SHP77 (cell line): ENCODE results near the gene VMP1.

ENCODE experiments used
- DNase-seq, 2 experiments: peaks; one replicate each; lab custom pipeline; 2025; lab: John Stamatoyannopoulos, UW

Gene VMP1

GRCh38 chr17:59711936-59712335 lies 4.5 kb downstream of the VMP1 start:
- no peak for DNase-seq

DNA sequence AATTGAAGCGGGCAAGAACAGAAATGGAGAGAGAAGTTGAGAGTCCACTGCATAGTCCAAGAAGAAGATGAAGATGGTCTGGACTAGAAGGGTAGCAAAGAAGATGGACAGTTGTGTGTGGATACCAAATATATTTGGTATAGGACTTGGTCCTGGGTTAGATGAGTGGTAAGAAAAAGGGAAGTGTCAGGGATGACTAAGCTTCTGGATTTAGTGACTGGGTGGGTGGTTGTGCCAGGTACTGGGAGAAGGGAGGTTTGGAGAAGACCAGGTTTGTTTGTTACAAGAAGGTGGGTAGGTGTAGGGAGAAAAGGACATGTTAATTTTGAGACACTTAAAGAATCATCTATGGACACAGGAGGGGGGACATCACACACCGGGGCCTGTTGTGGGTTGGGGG lies 5.4 kb downstream of the VMP1 start:
- DNase-seq, result no peak

GRCh38 chr17:59714255-59714654 lies 6.8 kb downstream of the VMP1 start:
- DNase-seq, result no peak

GRCh38 chr17:59716427-59716826 lies 9.0 kb downstream of the VMP1 start:
- no peak for DNase-seq

- DNase-seq, result no peak
These were observed 12.1 kb downstream of the VMP1 start for GRCh38 chr17:59719526-59719925.

GRCh38 chr17:59722623-59723022 lies 15.2 kb downstream of the VMP1 start:
- DNase-seq, result no peak

GRCh38 chr17:59723041-59723440 lies 15.6 kb downstream of the VMP1 start:
- DNase-seq, result no peak

GRCh38 chr17:59723607-59724006 lies 16.2 kb downstream of the VMP1 start:
- DNase-seq, result no peak

- no peak for DNase-seq
These were observed 18.2 kb downstream of the VMP1 start for GRCh38 chr17:59725691-59726090.

DNA sequence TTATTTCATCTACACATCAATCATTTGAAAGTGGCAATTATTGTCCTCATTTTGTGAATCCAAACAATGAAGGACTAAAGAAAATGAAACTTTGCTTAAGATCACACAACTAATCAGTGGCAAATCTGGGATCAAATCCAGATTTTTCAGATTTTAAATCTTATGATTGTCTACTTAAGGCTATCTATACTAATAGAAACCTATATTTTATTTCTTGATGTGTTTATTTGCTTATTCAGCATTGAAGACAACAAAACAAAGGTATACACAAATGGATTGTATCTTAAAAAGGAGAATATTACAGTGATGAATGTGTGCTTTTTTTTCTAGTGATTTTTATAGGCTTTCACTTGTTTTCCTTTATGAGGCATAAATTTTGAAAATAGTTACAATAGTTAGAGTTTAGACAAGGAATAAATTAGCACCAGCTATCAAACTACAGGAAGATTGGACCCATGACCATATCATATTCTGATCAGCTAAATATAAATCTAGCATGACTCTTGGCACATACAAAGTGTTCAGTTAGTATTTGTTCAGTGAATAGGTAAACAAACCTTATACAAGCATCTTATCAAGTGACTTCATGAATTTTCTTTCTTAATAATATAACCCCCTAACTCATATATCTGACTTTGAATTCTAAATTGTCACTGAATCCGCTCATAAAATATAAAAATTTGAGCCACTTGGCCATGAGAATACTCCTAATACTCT lies 20.5 kb downstream of the VMP1 start:
- no peak for DNase-seq

- DNase-seq, result no peak
These were observed 22.9 kb downstream of the VMP1 start for GRCh38 chr17:59730268-59730834.

DNA sequence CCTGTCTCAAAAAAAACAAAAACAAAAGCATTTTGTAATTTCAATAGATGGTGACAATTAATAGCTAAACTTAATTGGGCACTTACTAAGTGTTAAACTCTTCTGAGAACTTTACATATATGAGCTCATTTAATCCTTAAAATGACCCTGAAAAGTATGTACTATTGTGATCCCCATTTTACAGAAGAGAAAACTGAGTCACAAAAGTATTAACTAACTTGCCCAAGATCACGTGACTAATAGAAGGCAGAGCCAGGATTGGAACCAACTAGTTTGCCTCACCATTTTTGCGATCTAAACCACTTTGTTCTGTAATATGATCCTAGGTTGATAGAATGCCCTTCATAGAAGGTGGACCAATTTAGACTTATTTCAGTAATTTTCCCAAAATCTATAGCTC lies 26.2 kb downstream of the VMP1 start:
- DNase-seq, result no peak

DNA sequence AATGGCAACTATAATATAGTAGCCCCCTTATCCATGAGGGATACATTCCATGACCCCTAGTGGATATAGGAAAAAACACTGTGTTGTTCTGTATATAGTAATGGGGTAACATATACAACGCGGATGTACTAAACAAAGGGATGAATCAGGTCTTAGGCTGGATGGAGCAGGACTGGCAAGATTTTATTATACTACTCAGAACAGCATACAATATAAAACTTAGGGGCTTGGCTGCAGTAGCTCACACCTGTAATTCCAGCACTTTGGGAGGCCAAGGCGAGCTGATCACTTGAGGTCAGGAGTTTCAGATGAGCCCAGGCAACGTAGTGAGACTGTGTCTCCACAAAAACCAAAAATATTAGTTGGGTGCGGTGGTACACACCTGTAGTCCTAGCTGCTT lies 26.8 kb downstream of the VMP1 start:
- DNase-seq, result no peak

- no peak for DNase-seq
These were observed 29.9 kb downstream of the VMP1 start for GRCh38 chr17:59737324-59737723.

DNA sequence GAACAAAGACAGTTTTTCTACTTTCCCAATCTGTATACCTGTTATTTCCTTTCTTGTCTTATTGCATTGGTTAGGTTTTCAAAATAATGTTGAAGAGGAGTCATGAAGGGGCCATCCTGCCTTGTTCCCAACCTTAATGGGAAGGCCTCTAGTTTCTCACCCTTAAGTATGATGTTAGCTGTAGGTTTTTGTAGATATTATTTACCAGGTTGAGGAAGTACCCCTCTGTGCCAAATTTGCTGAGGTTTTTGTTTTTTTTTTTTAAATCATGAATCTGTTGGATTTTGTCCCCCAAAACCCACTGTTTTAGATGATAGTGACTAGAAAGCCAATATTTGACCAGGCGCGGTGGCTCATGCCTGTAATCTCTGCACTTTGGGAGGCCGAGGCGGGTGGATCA lies 36.4 kb downstream of the VMP1 start:
- DNase-seq, result no peak

GRCh38 chr17:59745040-59745439 lies 37.6 kb downstream of the VMP1 start:
- DNase-seq, result no peak

DNA sequence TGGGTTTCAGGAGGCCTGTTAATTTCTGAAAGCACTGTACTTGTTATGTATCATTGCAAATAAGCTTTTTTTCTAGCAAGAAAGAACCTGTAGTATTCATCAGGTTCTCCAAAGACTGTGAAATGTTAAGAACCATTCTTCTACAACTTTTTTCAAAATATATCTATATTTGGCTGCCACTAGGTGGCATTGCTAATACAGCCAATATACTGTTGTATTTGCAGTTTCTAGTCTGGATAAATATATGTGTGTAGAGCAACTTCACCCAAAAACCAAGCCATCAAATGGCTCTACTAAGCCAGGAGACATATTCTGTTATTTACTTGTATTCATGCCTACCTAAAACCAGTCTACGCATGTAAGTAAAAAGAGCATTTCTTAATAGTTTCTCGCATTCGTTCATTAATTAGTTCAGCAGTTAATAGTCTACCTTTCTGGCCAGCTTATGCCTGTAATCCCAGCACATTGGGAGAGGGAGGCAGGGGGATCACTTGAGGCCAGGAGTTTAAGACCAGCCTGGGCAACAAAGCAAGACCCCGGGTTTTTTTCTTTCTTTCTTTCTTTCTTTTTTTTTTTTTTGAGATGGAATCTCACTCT lies 39.5 kb downstream of the VMP1 start:
- peak; percentile 28 to 35 for DNase-seq

DNA sequence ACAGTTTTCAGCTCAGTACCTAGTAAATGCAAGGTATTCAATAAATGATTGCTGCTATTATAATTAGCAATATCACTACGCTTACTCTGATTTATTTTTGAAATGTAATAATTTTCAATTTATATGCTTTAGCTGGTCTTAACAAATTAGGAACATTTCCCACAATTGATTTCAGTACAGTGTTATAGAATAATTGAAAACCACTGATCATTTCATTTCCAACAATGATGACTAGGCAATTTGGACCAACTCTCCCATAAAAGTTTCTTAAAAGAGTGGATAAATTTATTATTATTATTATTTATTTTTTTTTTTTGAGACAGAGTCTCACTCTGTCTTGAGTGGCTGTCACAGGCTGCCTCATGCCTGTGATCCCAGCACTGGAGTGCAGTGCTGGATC lies 41.1 kb downstream of the VMP1 start:
- no peak for DNase-seq

- DNase-seq, result no peak
These were observed 44.5 kb downstream of the VMP1 start for GRCh38 chr17:59751955-59752413.

DNA sequence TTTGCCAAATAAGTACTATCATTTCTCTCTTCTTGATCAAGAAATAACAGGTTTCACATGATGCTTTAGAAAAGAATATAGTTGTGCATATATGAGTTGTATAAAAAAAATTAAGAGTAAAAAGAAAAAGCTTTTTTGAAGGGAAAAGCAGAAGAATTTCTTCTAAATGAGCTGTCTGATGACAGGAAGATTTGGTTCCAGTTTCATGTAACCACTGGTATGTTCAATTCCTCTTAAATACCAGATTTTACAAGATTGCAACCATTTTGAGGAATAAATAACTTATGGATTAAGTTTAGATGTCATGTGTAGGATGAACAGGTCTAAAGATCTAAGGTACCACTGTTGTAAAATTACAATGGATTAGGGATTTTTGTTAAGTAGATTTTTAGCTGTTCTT lies 45.0 kb downstream of the VMP1 start:
- DNase-seq, result no peak

GRCh38 chr17:59752922-59753321 lies 45.5 kb downstream of the VMP1 start:
- DNase-seq, result no peak

DNA sequence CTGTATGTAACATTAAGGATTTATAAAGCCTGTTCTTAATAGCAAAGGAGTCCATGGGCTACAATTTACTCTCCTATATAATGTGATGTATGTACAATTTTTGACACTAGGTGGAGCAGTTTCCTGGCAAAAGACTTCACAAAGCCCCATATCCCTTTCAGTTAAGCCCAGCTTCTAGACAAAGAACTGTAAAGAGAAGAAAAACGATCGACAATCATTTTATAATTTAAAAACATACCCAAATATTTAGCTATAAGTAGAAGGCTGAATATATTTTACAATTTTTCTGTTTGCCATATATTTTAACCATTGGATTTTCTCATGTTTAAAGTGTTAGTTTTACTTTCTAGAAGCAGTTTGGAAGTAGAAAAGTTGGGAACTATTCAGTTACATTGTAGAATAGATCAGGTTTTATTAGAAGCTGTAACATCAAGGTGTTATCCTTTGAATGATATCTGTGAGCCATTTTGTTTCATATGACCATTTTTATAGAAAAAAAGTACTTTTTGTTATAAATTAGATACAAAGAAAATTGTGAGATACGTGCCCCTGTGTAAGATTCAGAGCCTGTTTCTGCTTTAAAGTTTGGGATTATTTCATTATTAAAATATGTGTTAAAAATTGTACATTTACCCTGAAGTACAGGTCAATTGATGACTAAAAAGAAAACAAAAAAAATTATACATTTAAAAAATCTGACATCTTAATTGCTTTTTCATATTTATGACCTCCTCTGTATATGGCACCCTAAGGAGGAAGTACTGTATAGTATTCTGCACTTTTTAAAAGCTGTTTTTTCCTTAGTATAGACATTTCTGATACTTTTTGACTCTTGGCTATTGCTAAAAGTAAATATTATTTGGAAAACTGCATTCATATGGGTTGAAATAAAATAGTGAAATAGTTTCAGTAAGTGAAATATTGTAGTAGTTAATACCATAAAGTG lies 46.3 kb downstream of the VMP1 start:
- peak; percentile 54 to 73 for DNase-seq
